ENCODE results near the gene CENATAC. TPM values are rescaled to one million over a fixed set of nuclear protein-coding genes. Genes with fewer than 3 reads are reported as not detected.

Gene CENATAC
- total RNA-seq, 4 donors from 2014 or later, result 22.2 to 55.2 (median 30.8) TPM

DNA sequence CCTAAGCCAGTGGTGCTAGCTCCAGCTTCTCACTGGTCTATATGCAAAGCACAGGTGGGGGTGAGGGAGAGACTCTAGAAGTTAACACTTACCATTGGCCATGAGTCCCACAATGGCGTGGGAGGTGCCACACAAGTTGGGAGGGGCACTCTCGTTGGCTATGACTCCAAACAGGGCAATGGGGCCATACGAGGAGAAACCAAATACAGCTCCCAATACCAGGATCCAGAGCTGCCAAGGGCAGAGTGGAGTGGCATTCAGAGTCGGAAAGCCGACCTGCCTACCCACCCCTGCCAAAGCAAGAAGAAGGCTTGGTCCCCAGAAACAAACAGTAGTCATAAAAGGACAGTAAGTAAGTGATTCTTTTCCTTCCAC lies 27.1 kb downstream of the CENATAC start:
- 58% methylated on average over 5 of the region's 5 CpGs for WGBS
- Histone ChIP-seq H3K27me3 (no peaks in the 10 kb centered on the region), H3K36me3 (peaks cover 20 to 83% (median 68%) of the 10 kb centered on the region in 4 donors), H3K27ac (replicated peaks in 1 of 4) (peak overlapping the region; percentile 18 to 54 (median 38)), H3K4me1 (peaks cover 18 to 53% (median 40%) of the 10 kb centered on the region in 4 donors), H3K9me3 (no peaks in the 10 kb centered on the region), H3K4me3 (no peak overlapping the region)
- TF ChIP-seq POLR2AphosphoS5 (IDR thresholded peaks at IDR 0.05), result no peak
- TF ChIP-seq, protein P1, sequence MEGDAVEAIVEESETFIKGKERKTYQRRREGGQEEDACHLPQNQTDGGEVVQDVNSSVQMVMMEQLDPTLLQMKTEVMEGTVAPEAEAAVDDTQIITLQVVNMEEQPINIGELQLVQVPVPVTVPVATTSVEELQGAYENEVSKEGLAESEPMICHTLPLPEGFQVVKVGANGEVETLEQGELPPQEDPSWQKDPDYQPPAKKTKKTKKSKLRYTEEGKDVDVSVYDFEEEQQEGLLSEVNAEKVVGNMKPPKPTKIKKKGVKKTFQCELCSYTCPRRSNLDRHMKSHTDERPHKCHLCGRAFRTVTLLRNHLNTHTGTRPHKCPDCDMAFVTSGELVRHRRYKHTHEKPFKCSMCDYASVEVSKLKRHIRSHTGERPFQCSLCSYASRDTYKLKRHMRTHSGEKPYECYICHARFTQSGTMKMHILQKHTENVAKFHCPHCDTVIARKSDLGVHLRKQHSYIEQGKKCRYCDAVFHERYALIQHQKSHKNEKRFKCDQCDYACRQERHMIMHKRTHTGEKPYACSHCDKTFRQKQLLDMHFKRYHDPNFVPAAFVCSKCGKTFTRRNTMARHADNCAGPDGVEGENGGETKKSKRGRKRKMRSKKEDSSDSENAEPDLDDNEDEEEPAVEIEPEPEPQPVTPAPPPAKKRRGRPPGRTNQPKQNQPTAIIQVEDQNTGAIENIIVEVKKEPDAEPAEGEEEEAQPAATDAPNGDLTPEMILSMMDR (IDR thresholded peaks at IDR 0.05), result no peak
- TF ChIP-seq EP300 (IDR thresholded peaks at IDR 0.05), result no peak
- TF ChIP-seq POLR2A (IDR thresholded peaks at IDR 0.05; ENCODE audit: low read depth), result no peak
- no peak for DNase-seq (ENCODE audit: extremely low spot score)
- intact Hi-C loops (cut with DNase I), result no loop called here

DNA sequence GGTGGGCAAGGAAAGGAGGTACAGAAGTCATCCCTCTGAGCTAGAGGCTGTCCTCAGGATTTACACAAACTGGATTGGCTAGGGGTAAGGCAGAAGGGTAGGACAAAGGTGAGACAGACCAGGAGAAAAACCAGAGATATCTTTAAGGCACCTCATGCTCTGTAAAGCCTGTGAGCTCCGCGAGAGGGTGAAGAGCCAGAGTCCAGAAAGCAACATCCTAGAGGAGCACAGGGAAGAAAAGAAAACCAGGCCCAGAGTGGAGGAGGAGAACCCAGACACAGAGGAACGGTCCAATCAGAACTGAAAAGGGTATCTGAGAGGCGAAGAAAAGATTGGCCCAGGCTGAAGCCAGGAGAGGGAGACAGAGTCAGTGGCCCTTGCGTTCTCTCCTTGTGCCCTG lies 27.6 kb downstream of the CENATAC start:
- Histone ChIP-seq H3K27ac (replicated peaks in 1 of 4) (peak overlapping the region in 2 of 4 donors; percentile 34 to 42), H3K4me3 (no peak overlapping the region), H3K27me3 (no peaks in the 10 kb centered on the region), H3K36me3 (peaks cover 17 to 80% (median 68%) of the 10 kb centered on the region in 4 donors), H3K4me1 (peaks cover 15 to 52% (median 38%) of the 10 kb centered on the region in 4 donors), H3K9me3 (no peaks in the 10 kb centered on the region)
- DNase-seq (ENCODE audit: extremely low spot score), result no peak
- TF ChIP-seq, protein P1 (IDR thresholded peaks at IDR 0.05), result no peak
- TF ChIP-seq EP300 (IDR thresholded peaks at IDR 0.05) (no peak), POLR2A (IDR thresholded peaks at IDR 0.05; ENCODE audit: low read depth) (no peak), POLR2AphosphoS5 (IDR thresholded peaks at IDR 0.05) (no peak)
- WGBS, result 90% methylated on average over 5 of the region's 5 CpGs
- intact Hi-C loops (cut with DNase I), result no loop called here

DNA sequence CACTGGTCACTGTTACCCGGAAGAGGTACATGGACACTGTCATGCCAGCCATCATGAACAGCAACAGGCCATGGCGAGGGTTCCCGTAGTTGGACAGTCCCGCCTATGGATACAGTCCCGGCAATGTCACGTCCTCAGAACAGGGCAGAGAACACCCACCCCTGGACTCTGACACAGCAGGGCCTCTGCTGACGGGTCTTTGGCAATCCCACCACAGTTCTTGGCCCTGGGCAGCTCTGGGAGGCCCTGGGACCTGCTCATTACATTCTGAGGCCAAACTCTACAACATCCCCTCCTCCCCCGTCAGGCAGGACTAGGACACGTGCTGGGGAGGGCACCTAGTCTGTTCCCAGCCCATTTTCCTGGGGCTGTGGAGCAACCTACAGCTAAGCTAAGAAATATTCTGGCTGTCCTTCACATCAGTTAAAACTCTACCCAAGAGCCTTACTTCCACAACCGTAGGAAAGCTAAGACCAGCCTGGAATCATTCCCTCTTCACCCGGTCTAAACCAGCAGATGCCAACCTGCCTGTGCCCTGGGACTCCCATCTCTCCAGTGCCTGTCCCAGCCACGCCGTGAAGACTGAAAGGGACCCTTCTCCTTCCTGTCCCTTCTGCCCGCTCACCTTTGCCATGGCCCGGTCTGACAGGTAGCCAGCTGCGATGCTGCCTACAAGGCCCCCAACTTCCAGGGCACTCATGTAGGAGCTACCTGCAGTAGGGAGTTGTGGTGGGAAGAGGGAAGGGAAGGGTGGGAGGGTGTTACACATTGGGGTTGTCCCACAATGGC lies 28.2 kb downstream of the CENATAC start:
- intact Hi-C loops (cut with DNase I), result no loop called here
- Histone ChIP-seq H3K27ac (replicated peaks in 1 of 4) (peak overlapping the region in 1 of 4 donors; percentile 34), H3K27me3 (no peaks in the 10 kb centered on the region), H3K9me3 (no peaks in the 10 kb centered on the region), H3K4me1 (peaks cover 15 to 49% (median 35%) of the 10 kb centered on the region in 4 donors), H3K4me3 (no peak overlapping the region), H3K36me3 (peaks cover 16 to 73% (median 65%) of the 10 kb centered on the region in 4 donors)
- DNase-seq (ENCODE audit: extremely low spot score), result no peak
- WGBS, result 88% methylated on average over 16 of the region's 16 CpGs
- TF ChIP-seq EP300 (IDR thresholded peaks at IDR 0.05) (no peak), POLR2A (IDR thresholded peaks at IDR 0.05; ENCODE audit: low read depth) (no peak), POLR2AphosphoS5 (IDR thresholded peaks at IDR 0.05) (no peak)
- TF ChIP-seq, protein P1 (IDR thresholded peaks at IDR 0.05), result no peak

DNA sequence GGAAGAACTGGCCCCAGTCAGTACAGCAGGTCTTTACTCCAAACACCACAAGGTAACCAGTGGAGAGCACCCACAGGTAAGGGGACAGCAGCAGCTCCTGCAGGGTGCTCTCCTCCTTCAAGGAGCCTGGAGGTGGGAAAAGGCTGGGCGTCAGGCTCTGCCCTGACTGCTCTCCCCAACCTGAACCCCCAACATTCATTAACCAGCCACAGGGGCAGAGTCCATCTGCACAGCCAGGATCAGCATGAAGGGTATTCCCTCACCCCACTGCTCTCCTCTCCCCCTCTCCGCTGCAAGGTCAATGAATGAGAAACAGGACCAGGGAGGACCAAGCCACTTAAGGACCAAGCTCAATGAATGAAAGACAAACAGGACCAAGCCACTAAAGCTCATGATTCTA lies 29.0 kb downstream of the CENATAC start:
- H3K27me3 ChIP-seq, result no peaks in the 10 kb centered on the region
- H3K4me1 ChIP-seq, result peaks cover 15 to 42% (median 30%) of the 10 kb centered on the region in 4 donors
- 90% methylated on average over 2 of the region's 2 CpGs for WGBS
- no peaks in the 10 kb centered on the region for H3K9me3 ChIP-seq
- intact Hi-C loops (cut with DNase I), result no loop called here
- no peak for DNase-seq (ENCODE audit: extremely low spot score)
- H3K36me3 ChIP-seq, result peaks cover 12 to 65% (median 58%) of the 10 kb centered on the region in 4 donors
- no peak overlapping the region for H3K27ac ChIP-seq (replicated peaks in 1 of 4)
- no peak for TF ChIP-seq POLR2AphosphoS5 (IDR thresholded peaks at IDR 0.05)
- no peak for TF ChIP-seq POLR2A (IDR thresholded peaks at IDR 0.05; ENCODE audit: low read depth)
- TF ChIP-seq, protein P1 (IDR thresholded peaks at IDR 0.05), result no peak
- no peak for TF ChIP-seq EP300 (IDR thresholded peaks at IDR 0.05)
- H3K4me3 ChIP-seq, result no peak overlapping the region
